Upper lobe of right lung (tissue), 1 donor: ENCODE measurements around the gene NKX6-2. TPM values are rescaled to one million over a fixed set of nuclear protein-coding genes. Genes with fewer than 3 reads are reported as not detected.

Experiments used
- ATAC-seq: fragments of 200-7000 bp; cut with Tn5 transposase; one replicate; pipeline ENCODE4 v1.9.1; 2020; ENCODE audit warnings: mild to moderate bottlenecking, moderate library complexity
- DNase-seq: peaks from one replicate; pipeline ENCODE4 v3.0.0-alpha.2; 2020
- H3K27ac ChIP-seq: fragments of 200-600 bp; one replicate; pipeline ENCODE4 v1.8.0; 2022
- H3K27me3 ChIP-seq: fragments of 200-600 bp; one replicate; pipeline ENCODE4 v1.8.0; 2022; ENCODE audit warnings: mild to moderate bottlenecking
- H3K36me3 ChIP-seq: fragments of 200-600 bp; one replicate; pipeline ENCODE4 v1.8.0; 2022
- H3K4me1 ChIP-seq: fragments of 200-600 bp; one replicate; pipeline ENCODE4 v1.8.0; 2022
- H3K4me3 ChIP-seq: fragments of 200-600 bp; one replicate; pipeline ENCODE4 v1.8.0; 2022; ENCODE audit warnings: mild to moderate bottlenecking
- H3K9me3 ChIP-seq: fragments of 200-600 bp; one replicate; pipeline ENCODE4 v1.8.0; 2022
- intact Hi-C: fragments of 100-400 bp; cut with DNase I; formaldehyde crosslinking; loops from one replicate; pipeline ENCODE4 v1.11.0; 2022
- total RNA-seq: library from RNA; stranded (reverse); fragmentation: NEBNext Ultra II Directional; extraction: Animal tissue kit (Norgen Biotek cat#: 25700); gene quantifications from one replicate; pipeline ENCODE4 v1.2.1, GENCODE V29; 2021
- TF ChIP-seq, protein P1 (sequence below): fragments of 200-600 bp; IDR thresholded peaks from one replicate; pipeline ENCODE4 v1.8.0; 2022; ENCODE audit warnings: antibody characterized with exemption
- donor health status: DM: no; HTN: yes; CAD: no; lungs with severe emphysema.

Gene NKX6-2
- total RNA-seq, 1 donor from 2014 or later, result not detected

DNA sequence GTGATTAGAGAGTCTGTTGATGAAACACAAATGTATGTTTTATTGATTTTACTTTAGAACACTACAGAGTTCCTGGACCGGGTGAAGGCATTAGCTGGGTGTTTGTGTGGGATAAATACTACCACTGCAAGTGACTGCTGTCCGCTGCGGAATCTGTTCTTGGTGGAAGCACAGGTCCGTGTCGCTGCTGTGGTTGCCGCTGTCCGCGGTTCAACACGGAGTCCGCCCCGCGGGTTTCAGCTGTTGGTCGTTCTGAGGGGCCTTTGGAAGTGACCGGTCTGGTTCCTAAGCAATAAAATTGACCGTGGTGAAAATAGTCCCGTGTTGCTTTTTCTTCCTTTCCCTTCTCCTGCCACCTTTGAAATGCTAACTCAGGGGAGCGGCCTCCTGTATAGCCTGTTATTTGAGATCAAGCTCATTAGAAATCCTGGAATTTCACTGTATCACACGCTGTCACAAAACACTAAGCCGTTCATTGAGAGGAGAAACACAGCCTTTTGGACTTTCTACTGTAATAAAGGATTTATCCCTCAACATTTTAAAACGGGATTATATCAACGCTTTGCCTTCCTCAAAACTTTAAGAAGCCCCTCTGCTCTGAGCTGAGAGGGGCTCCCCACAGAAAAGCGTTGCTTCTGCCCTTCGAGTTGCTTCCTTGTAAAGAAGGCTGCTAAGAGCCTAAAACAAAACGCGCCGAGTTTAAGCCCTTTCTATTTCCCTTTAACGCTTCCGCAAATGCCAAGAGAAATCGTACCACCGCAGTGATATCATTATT lies 2.6 kb downstream of the NKX6-2 start:
- Histone ChIP-seq H3K27me3 (peaks cover 43% of the 10 kb centered on the region), H3K4me1 (no peaks in the 10 kb centered on the region), H3K27ac (no peak overlapping the region), H3K4me3 (no peak overlapping the region), H3K9me3 (no peaks in the 10 kb centered on the region), H3K36me3 (peaks cover 14% of the 10 kb centered on the region)
- no peak for ATAC-seq
- DNase-seq, result no peak
- TF ChIP-seq, protein P1, sequence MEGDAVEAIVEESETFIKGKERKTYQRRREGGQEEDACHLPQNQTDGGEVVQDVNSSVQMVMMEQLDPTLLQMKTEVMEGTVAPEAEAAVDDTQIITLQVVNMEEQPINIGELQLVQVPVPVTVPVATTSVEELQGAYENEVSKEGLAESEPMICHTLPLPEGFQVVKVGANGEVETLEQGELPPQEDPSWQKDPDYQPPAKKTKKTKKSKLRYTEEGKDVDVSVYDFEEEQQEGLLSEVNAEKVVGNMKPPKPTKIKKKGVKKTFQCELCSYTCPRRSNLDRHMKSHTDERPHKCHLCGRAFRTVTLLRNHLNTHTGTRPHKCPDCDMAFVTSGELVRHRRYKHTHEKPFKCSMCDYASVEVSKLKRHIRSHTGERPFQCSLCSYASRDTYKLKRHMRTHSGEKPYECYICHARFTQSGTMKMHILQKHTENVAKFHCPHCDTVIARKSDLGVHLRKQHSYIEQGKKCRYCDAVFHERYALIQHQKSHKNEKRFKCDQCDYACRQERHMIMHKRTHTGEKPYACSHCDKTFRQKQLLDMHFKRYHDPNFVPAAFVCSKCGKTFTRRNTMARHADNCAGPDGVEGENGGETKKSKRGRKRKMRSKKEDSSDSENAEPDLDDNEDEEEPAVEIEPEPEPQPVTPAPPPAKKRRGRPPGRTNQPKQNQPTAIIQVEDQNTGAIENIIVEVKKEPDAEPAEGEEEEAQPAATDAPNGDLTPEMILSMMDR, result no peak
- intact Hi-C loops, result no loop called here

DNA sequence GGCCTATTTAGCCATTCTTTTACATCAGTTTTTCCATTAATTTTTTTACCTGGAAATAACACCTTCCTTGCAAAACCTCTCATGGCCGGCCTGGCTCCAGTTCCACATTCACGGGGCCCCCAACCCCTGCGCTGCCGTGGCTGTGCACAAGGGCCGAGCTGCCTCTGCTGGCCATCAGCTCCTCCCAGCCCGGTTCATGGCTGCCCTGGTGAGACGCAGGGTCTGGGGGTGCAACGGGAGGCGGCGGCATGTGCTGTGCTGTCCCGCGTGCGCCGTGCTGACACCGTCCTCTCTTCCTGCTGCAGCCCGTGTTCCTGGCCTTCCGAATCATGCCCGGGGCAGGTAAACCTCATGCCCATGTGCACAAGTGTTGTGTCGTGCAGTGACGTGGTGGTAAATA lies 4.4 kb downstream of the NKX6-2 start:
- intact Hi-C loops, result no loop called here
- ATAC-seq (no peak), DNase-seq (no peak)
- no peaks in the 10 kb centered on the region for H3K9me3 ChIP-seq
- TF ChIP-seq, protein P1, result no peak
- H3K36me3 ChIP-seq, result peaks cover 14% of the 10 kb centered on the region
- H3K4me3 ChIP-seq, result no peak overlapping the region
- H3K4me1 ChIP-seq, result no peaks in the 10 kb centered on the region
- no peak overlapping the region for H3K27ac ChIP-seq
- peaks cover 25% of the 10 kb centered on the region for H3K27me3 ChIP-seq

DNA sequence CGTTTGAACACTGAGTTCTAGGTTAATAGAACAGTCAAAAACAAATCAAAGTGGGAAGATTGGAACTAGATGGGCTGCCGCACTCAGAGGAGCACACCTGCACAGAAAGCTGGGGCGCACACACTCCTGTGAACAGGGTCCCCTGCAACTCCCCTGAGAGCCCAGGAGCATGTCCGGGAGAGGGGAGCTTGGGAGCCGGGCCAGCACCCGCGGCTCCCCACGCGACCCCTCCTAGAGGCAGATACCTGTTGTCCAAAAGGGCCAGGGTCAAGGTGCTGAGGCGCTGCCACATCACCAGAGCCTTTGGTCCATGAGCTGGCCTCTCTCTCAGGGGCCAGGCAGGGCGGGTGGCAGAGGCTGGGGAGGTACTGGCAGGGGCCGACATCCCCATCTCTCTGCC lies 5.6 kb downstream of the NKX6-2 start:
- intact Hi-C loops, result no loop called here
- Histone ChIP-seq H3K27ac (no peak overlapping the region), H3K36me3 (peaks cover 14% of the 10 kb centered on the region), H3K9me3 (no peaks in the 10 kb centered on the region), H3K4me3 (no peak overlapping the region), H3K4me1 (no peaks in the 10 kb centered on the region), H3K27me3 (peaks cover 17% of the 10 kb centered on the region)
- ATAC-seq, result no peak
- DNase-seq, result no peak
- TF ChIP-seq, protein P1, result no peak

DNA sequence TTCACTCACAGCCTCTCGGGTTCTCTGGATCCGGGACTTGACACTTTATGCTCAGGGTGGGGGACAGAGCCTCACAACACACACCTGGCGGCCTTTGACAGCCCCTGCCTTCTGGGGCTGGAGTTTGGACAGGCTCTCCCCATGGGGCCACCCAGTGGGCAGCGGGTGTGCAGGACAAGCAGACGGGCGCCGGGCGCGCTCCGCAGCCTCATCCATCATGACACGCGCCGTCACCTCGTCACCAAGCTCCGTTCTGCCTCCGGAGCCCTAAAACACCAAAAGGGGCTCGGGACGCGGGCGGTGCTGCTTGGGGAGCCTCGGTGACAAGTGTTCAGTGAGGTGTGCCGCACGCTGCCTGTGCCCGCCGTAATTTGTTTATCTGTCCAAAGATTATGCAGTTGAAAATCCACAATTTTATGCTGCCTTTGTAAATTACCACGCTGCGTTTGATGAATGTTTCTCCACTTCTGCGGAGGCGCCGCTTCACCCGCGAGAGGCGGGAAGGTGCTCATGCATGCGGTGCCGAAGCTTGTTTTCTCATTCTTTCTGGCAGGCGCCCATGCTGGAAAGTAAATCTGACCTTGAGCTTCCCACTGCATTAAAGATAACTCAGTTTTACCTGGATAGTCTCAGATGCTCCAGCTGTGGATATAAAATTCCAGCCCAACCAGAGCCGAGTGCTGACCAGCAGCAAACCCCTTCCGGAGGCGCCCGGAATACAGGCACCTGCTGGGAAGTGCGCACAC lies 6.2 kb downstream of the NKX6-2 start:
- DNase-seq (no peak), ATAC-seq (no peak)
- no peak overlapping the region for H3K27ac ChIP-seq
- no peak overlapping the region for H3K4me3 ChIP-seq
- peaks cover 10% of the 10 kb centered on the region for H3K27me3 ChIP-seq
- no peaks in the 10 kb centered on the region for H3K4me1 ChIP-seq
- intact Hi-C loops, result no loop called here
- TF ChIP-seq, protein P1, result no peak
- H3K36me3 ChIP-seq, result peaks cover 14% of the 10 kb centered on the region
- H3K9me3 ChIP-seq, result no peaks in the 10 kb centered on the region

DNA sequence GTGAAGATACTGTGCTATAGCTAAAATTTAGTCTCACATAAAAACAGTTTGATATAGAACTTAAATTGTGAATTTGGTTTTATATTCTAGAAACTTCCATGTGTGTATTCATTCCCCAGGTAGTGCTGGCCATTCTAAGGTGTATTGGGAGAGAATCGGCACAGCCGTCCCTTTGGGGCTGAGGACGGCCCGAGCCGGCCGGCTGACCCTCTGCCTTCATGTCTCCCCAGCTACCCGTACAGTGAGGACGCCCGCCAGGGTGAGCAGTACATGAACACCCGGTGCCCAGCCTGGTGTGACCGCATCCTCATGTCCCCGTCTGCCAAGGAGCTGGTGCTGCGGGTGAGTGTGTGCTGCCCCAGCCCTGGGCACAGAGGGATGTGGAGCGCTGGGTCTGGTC lies 8.5 kb downstream of the NKX6-2 start:
- TF ChIP-seq, protein P1, result no peak
- peaks cover 16% of the 10 kb centered on the region for H3K36me3 ChIP-seq
- no peak overlapping the region for H3K27ac ChIP-seq
- H3K9me3 ChIP-seq, result no peaks in the 10 kb centered on the region
- intact Hi-C loops, result no loop called here
- H3K4me3 ChIP-seq, result no peak overlapping the region
- ATAC-seq (no peak), DNase-seq (no peak)
- no peaks in the 10 kb centered on the region for H3K27me3 ChIP-seq
- no peaks in the 10 kb centered on the region for H3K4me1 ChIP-seq
